ENCODE data around the gene RHOC.

The RHOC gene

DNA sequence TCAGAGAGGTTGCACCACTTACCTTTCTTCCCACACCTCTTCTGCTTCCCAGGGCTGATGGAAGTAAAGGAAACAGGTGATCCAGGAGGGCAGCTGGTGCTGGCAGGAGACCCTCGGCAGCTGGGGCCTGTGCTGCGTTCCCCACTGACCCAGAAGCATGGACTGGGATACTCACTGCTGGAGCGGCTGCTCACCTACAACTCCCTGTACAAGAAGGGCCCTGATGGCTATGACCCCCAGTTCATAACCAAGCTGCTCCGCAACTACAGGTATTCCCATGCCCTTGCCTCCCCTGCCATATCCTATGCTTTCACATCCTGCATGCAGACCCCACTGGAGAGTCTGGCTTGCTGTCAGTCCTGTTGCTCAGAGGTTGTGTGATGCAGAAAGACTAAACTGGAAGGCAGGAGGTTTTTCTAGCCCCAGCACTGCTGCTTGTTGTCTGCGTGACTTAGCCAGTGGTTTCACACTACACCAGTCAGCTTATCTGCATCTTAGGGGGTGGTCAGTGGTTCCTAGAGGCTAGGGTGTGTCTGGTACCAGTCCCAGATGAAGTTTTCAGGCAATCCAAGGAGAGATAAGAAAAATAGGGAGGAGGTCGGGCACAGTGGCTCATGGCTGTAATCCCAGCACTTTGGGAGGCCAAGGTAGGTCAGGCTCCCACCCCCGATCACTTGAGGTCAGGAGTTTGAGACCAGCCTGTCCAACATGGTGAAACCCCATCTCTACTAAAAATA lies 10.2 kb downstream of the RHOC start:
- TF ChIP-seq, protein P1, sequence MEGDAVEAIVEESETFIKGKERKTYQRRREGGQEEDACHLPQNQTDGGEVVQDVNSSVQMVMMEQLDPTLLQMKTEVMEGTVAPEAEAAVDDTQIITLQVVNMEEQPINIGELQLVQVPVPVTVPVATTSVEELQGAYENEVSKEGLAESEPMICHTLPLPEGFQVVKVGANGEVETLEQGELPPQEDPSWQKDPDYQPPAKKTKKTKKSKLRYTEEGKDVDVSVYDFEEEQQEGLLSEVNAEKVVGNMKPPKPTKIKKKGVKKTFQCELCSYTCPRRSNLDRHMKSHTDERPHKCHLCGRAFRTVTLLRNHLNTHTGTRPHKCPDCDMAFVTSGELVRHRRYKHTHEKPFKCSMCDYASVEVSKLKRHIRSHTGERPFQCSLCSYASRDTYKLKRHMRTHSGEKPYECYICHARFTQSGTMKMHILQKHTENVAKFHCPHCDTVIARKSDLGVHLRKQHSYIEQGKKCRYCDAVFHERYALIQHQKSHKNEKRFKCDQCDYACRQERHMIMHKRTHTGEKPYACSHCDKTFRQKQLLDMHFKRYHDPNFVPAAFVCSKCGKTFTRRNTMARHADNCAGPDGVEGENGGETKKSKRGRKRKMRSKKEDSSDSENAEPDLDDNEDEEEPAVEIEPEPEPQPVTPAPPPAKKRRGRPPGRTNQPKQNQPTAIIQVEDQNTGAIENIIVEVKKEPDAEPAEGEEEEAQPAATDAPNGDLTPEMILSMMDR (IDR thresholded peaks at IDR 0.05; ENCODE audit: insufficient read depth, low read depth, low read length, missing control alignments) = no peak
- no peak for DNase-seq (ENCODE audit: low read depth)
- no peak overlapping the region for H3K4me3 ChIP-seq (ENCODE audit: low read length)

DNA sequence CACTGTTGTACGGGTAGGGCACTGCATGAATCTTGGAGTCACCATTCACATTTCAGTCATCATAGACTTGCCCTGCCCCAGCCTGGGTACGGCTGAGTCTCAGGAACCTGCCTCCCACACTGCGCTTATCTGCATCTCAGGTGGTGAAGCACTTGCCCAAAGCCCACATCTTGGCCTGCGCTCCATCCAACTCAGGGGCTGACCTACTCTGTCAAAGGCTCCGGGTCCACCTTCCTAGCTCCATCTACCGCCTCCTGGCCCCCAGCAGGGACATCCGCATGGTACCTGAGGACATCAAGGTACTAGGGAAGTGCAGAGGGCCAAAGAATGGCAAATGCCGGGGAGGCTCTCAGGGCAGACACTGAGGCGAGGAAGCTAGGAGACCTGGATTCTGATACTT lies 11.7 kb downstream of the RHOC start:
- H3K4me3 ChIP-seq (ENCODE audit: low read length) = no peak overlapping the region
- DNase-seq (ENCODE audit: low read depth) = no peak
- TF ChIP-seq, protein P1 (IDR thresholded peaks at IDR 0.05; ENCODE audit: insufficient read depth, low read depth, low read length, missing control alignments) = no peak

DNA sequence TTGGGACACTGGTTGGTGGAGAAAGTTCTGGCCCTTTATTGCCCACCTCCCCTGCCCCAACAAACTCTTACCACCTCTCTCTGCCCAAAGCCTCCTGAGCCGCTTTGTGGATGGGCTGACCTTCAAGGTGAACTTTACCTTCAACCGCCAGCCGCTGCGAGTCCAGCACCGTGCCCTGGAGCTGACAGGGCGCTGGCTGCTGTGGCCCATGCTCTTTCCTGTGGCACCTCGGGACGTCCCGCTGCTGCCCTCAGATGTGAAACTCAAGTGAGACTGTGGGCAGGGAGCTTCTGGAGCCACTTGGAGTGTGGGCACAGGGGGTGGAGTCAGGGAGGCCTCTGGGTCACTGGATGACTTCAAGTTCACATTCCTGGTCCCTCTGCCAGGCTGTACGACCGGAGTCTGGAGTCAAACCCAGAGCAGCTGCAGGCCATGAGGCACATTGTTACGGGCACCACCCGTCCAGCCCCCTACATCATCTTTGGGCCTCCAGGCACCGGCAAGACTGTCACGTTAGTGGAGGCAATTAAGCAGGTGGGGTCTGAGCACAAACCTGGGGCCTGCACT lies 12.5 kb downstream of the RHOC start:
- TF ChIP-seq, protein P1 (IDR thresholded peaks at IDR 0.05; ENCODE audit: insufficient read depth, low read depth, low read length, missing control alignments) = no peak
- DNase-seq (ENCODE audit: low read depth) = no peak
- H3K4me3 ChIP-seq (ENCODE audit: low read length) = no peak overlapping the region

DNA sequence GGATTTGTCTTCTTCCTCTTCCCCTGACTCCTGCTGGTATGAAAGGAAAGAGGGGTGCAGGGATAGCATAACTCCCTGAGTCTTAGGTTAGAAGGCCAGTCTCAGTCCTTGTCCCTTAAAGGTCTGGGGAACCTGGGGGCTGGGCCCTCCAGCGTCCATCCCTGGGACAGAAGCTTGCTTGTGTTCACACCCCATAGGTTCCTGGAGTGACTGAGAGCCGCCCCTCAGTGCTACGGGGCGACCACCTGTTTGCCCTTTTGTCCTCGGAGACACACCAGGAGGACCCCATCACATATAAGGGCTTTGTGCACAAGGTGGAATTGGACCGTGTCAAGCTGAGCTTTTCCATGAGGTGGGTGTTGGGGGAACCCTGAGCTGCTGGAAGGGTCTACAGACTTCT lies 13.1 kb downstream of the RHOC start:
- DNase-seq (ENCODE audit: low read depth) = no peak
- no peak overlapping the region for H3K4me3 ChIP-seq (ENCODE audit: low read length)
- TF ChIP-seq, protein P1 (IDR thresholded peaks at IDR 0.05; ENCODE audit: insufficient read depth, low read depth, low read length, missing control alignments) = no peak

DNA sequence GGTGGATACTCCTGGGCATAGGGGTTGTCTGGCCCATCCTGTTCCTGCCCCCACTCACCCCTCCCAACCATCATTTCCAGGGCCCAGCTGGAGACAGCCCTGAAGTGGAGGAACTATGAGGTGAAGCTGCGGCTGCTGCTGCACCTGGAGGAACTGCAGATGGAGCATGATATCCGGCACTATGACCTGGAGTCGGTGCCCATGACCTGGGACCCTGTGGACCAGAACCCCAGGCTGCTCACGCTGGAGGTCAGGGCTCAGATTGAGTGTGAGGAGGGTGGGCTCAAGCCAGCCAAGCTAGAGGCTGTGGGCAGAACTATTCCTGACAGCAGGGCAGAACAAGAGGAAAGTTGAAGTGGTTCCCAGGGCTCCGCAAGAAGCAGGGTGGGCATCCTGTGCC lies 14.2 kb downstream of the RHOC start:
- TF ChIP-seq, protein P1 (IDR thresholded peaks at IDR 0.05; ENCODE audit: insufficient read depth, low read depth, low read length, missing control alignments) = no peak
- no peak for DNase-seq (ENCODE audit: low read depth)

DNA sequence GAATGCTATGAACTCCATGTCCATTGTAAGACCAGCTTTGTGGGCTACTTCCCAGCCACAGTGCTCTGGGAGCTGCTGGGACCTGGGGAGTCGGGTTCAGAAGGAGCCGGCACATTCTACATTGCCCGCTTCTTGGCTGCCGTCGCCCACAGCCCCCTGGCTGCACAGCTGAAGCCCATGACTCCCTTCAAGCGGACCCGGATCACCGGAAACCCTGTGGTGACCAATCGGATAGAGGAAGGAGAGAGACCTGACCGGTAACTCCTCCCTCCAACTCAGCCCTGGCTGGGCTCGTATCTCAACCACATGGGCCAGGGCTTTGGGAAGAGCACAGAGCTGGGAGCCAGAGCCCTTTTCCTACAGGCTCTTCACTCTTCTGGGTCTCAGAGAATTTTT lies 17.1 kb downstream of the RHOC start:
- TF ChIP-seq, protein P1 (IDR thresholded peaks at IDR 0.05; ENCODE audit: insufficient read depth, low read depth, low read length, missing control alignments) = no peak
- DNase-seq (ENCODE audit: low read depth) = no peak
- H3K4me3 ChIP-seq (ENCODE audit: low read length) = no peak overlapping the region

More for the DNA sequence above, 14.2 kb downstream of the RHOC start:
- H3K4me3 ChIP-seq (ENCODE audit: low read length) = no peak overlapping the region
